Stomach (tissue), 4 donors: ENCODE data around the gene ANTXR2.
"Not testable (repeated sequence)": the region's sequence is repeated elsewhere in the genome, so short reads cannot be mapped to it uniquely, and the experiment has no call there.

Source experiments
- CTCF ChIP-seq, 7 experiments: fragments of 450-650 bp in 4 of 7; fragments of 200-600 bp in 3 of 7; sonication (generic) in 3 of 7; IDR thresholded peaks; one replicate each; pipeline ENCODE4 v1.5.1; 2016 to 2019; ENCODE audit warnings: antibody characterized with exemption in 7 of 7, control low read depth in 2 of 7, mild to moderate bottlenecking in 1 of 7
- EP300 ChIP-seq: sonication (generic); formaldehyde crosslinking; IDR thresholded peaks from one replicate; pipeline ENCODE4 v1.6.1; 2017; ENCODE audit warnings: antibody characterized with exemption
- POLR2A ChIP-seq, 4 donors: fragments of 450-650 bp; IDR thresholded peaks; one replicate each; pipeline ENCODE4 v1.6.1; 2016; ENCODE audit warnings: antibody characterized with exemption in 4 of 4, control low read depth in 2 of 4, mild to moderate bottlenecking in 1 of 4, moderate library complexity in 1 of 4
- POLR2AphosphoS5 ChIP-seq, 3 donors: sonication (generic); formaldehyde crosslinking; IDR thresholded peaks; one replicate each; pipeline ENCODE4 v1.6.1; 2016; ENCODE audit warnings: antibody characterized with exemption in 3 of 3

GRCh38 chr4:79889026-79889425, 184.0 kb downstream of the ANTXR2 start:
- TF ChIP-seq CTCF (IDR thresholded peaks at IDR 0.05); EP300; POLR2A (IDR thresholded peaks at IDR 0.05); POLR2AphosphoS5 (IDR thresholded peaks at IDR 0.05): not testable (repeated sequence)
